Measurements from ENCODE around the gene OSGEP. TPM values are rescaled to one million over a fixed set of nuclear protein-coding genes. Genes with fewer than 3 reads are reported as not detected.

The OSGEP gene
- total and polyA plus RNA-seq, 7 donors: 21.0 to 65.6 (median 41.3) TPM

- intact Hi-C loops (cut with DNase I): no loop called here
- H3K27me3 ChIP-seq: no peaks in the 10 kb centered on the region
- H3K4me1 ChIP-seq: peaks cover 0 to 6% (median 0%) of the 10 kb centered on the region in 4 donors
- 83 to 91% methylated on average over 5 of the region's 5 CpGs for WGBS, 2 donors
- peaks cover 0 to 36% (median 14%) of the 10 kb centered on the region in 4 donors for H3K36me3 ChIP-seq
- H3K4me3 ChIP-seq: no peak overlapping the region
- H3K27ac ChIP-seq: peak overlapping the region in 1 of 4 donors; percentile 44
- no peak for DNase-seq
- TF ChIP-seq EP300 (IDR thresholded peaks at IDR 0.05) (no peak), CTCF (IDR thresholded peaks at IDR 0.05) (no peak), POLR2A (IDR thresholded peaks at IDR 0.05) (no peak), POLR2AphosphoS5 (IDR thresholded peaks at IDR 0.05) (no peak)
- no peaks in the 10 kb centered on the region for H3K9me3 ChIP-seq
Measured at GRCh38 chr14:20476776-20477175, 22.2 kb upstream of the OSGEP start.

- DNase-seq: no peak
- TF ChIP-seq POLR2AphosphoS5 (IDR thresholded peaks at IDR 0.05) (no peak), POLR2A (IDR thresholded peaks at IDR 0.05) (no peak)
- Histone ChIP-seq H3K4me3 (no peak overlapping the region), H3K36me3 (peaks cover 0 to 36% (median 14%) of the 10 kb centered on the region in 4 donors), H3K4me1 (peaks cover 0 to 24% (median 18%) of the 10 kb centered on the region in 4 donors), H3K27ac (no peak overlapping the region), H3K27me3 (no peaks in the 10 kb centered on the region), H3K9me3 (no peaks in the 10 kb centered on the region)
- WGBS, 2 donors: 82 to 90% methylated on average over 2 of the region's 2 CpGs
- intact Hi-C loops (cut with DNase I): no loop called here
Measured at GRCh38 chr14:20472536-20473169, 18.0 kb upstream of the OSGEP start.

- peak in 1 of 4 experiments; percentile 12 for TF ChIP-seq CTCF (IDR thresholded peaks at IDR 0.05)
- no peak for TF ChIP-seq EP300 (IDR thresholded peaks at IDR 0.05)
- TF ChIP-seq POLR2A (IDR thresholded peaks at IDR 0.05): no peak
- TF ChIP-seq POLR2AphosphoS5 (IDR thresholded peaks at IDR 0.05): no peak
- WGBS, 2 donors: 0 to 1% methylated on average over 2 of the region's 2 CpGs
- intact Hi-C loops (cut with DNase I): no loop called here
- DNase-seq: no peak
- peaks cover 0 to 20% (median 7%) of the 10 kb centered on the region in 4 donors for H3K36me3 ChIP-seq
- H3K9me3 ChIP-seq: no peaks in the 10 kb centered on the region
- peaks cover 0 to 19% (median 18%) of the 10 kb centered on the region in 4 donors for H3K4me1 ChIP-seq
- H3K27me3 ChIP-seq: no peaks in the 10 kb centered on the region
- H3K4me3 ChIP-seq: peak overlapping the region in 2 of 4 donors; percentile 70 to 77
- peak overlapping the region in 3 of 4 donors; percentile 84 to 89 (median 89) for H3K27ac ChIP-seq
Measured at GRCh38 chr14:20470603-20470901, 15.9 kb upstream of the OSGEP start.

- H3K27ac ChIP-seq: peak overlapping the region; percentile 84 to 91 (median 89)
- H3K4me3 ChIP-seq: peak overlapping the region; percentile 52 to 81 (median 74)
- WGBS, 2 donors: 1 to 2% methylated on average over 12 of the region's 12 CpGs
- peak; percentile 73 for DNase-seq
- TF ChIP-seq POLR2AphosphoS5 (IDR thresholded peaks at IDR 0.05) (peak in 1 of 4 donors; percentile 45), CTCF (IDR thresholded peaks at IDR 0.05) (no peak)
- H3K36me3 ChIP-seq: peaks cover 0 to 15% (median 5%) of the 10 kb centered on the region in 4 donors
- intact Hi-C loops (cut with DNase I): loop anchor here (2.0 kb wide), 1 partner anchor 143 kb away; no protein-coding TSS in a partner anchor
- H3K27me3 ChIP-seq: no peaks in the 10 kb centered on the region
- H3K9me3 ChIP-seq: no peaks in the 10 kb centered on the region
- H3K4me1 ChIP-seq: peaks cover 0 to 19% (median 18%) of the 10 kb centered on the region in 4 donors
Measured at GRCh38 chr14:20469890-20470602, 15.4 kb upstream of the OSGEP start.

- H3K27me3 ChIP-seq: no peaks in the 10 kb centered on the region
- intact Hi-C loops (cut with DNase I): loop anchor here (2.0 kb wide), 1 partner anchor 143 kb away; no protein-coding TSS in a partner anchor
- H3K9me3 ChIP-seq: no peaks in the 10 kb centered on the region
- TF ChIP-seq EP300 (IDR thresholded peaks at IDR 0.05) (no peak), CTCF (IDR thresholded peaks at IDR 0.05) (no peak), POLR2A (IDR thresholded peaks at IDR 0.05) (peak; percentile 88 to 90), POLR2AphosphoS5 (IDR thresholded peaks at IDR 0.05) (peak; percentile 98 to 100 (median 99))
- H3K4me1 ChIP-seq: peaks cover 0 to 19% (median 18%) of the 10 kb centered on the region in 4 donors
- peak within 1 kb of the TSS; percentile 52 to 81 (median 74) for H3K4me3 ChIP-seq
- peak; percentile 96 for DNase-seq
- H3K27ac ChIP-seq: peak within 1 kb of the TSS; percentile 84 to 91 (median 89)
- H3K36me3 ChIP-seq: peaks cover 0 to 8% (median 0%) of the 10 kb centered on the region in 4 donors
- WGBS, 2 donors: 0% methylated on average over 40 of the region's 40 CpGs
Measured at GRCh38 chr14:20469242-20469889, 14.8 kb upstream of the OSGEP start, which contains the start of gene PNP. PNP (plus strand) TSS chr14:20469406; CDS start chr14:20469525, 119 bp downstream.

All from sigmoid colon (tissue), 7 donors.